K562 (cell line): ENCODE data around the gene CACNA2D2. TPM values are rescaled to one million over a fixed set of nuclear protein-coding genes. Genes with fewer than 3 reads are reported as not detected.

Experiments used
- BACH1 ChIP-seq: fragments of 200-800 bp; sonication (Bioruptor generic); IDR thresholded peaks from 2 replicates; pipeline ENCODE4 v1.6.1; 2016; ENCODE audit warnings: missing genetic modification characterization, missing compliant biosample characterization
- BRCA1 ChIP-seq, 2 experiments: fragments of 450-650 bp in 1 of 2; sonication (generic) in 1 of 2; formaldehyde crosslinking in 1 of 2; IDR thresholded peaks; 2 replicates each; pipeline versions ENCODE4 v1.5.0 to v1.6.1; 2017 to 2020; ENCODE audit warnings: mild to moderate bottlenecking in 1 of 2, missing genetic modification reagents in 1 of 2
- CBFA2T3 ChIP-seq: fragments of 450-650 bp; IDR thresholded peaks from 2 replicates; pipeline ENCODE4 v1.6.1; 2017
- CHD7 ChIP-seq: fragments of 200-600 bp; sonication (generic); IDR thresholded peaks from one replicate; pipeline ENCODE4 v1.6.1; 2012; ENCODE audit warnings: mild to moderate bottlenecking, low read depth, low read length, inconsistent platforms
- CTBP1 ChIP-seq: fragments of 450-650 bp; IDR thresholded peaks from 2 replicates; pipeline ENCODE4 v1.6.1; 2016; ENCODE audit warnings: borderline replicate concordance
- IRF2 ChIP-seq: sonication (generic); formaldehyde crosslinking; IDR thresholded peaks from 2 replicates; pipeline ENCODE4 v1.8.1; 2022; ENCODE audit warnings: mild to moderate bottlenecking, missing genetic modification reagents
- NFIX ChIP-seq: fragments of 250-450 bp; sonication (Bioruptor Pico); IDR thresholded peaks from 2 replicates; pipeline ENCODE4 v1.4.0; 2020; ENCODE audit warnings: low read depth, mild to moderate bottlenecking, moderate library complexity
- PTRF ChIP-seq: fragments of 450-650 bp; IDR thresholded peaks from 2 replicates; pipeline ENCODE4 v1.6.1; 2016; ENCODE audit warnings: mild to moderate bottlenecking, missing genetic modification characterization, missing compliant biosample characterization
- TAF7 ChIP-seq: fragments of 450-650 bp; IDR thresholded peaks from 2 replicates; pipeline ENCODE4 v1.6.1; 2016; ENCODE audit warnings: missing genetic modification characterization, missing compliant biosample characterization
- U2AF1 ChIP-seq: fragments of 200-400 bp; formaldehyde crosslinking; optimal IDR thresholded peaks from 2 replicates; pipeline ENCODE3; 2017; ENCODE audit warnings: mild to moderate bottlenecking, low read depth, low read length, moderate library complexity
- ZNF232 ChIP-seq: sonication (generic); formaldehyde crosslinking; IDR thresholded peaks from 2 replicates; pipeline ENCODE4 v1.8.0; 2022; ENCODE audit warnings: mild to moderate bottlenecking, missing genetic modification reagents
- ZNF384 ChIP-seq: IDR thresholded peaks from 2 replicates; pipeline ENCODE4 v1.6.1; 2012; ENCODE audit warnings: low read depth, low read length, improper control_type of control experiment
- ZSCAN29 ChIP-seq: fragments of 450-650 bp; IDR thresholded peaks from 2 replicates; pipeline ENCODE4 v1.6.1; 2017
- polyA plus RNA-seq, 8 experiments: library from polyadenylated mRNA; depleted of rRNA in 4 of 8; stranded (reverse) in 5 of 8; unstranded in 3 of 8; fragments of >200 nt; fragmentation: Nextera tagmentation in 2 of 8; fragmentation: Illumina TruSeq in 1 of 8; extraction: Ambion mirVana in 2 of 8; extraction: Trizol in 1 of 8; gene quantifications; 2 replicates each; pipeline versions ENCODE4 v1.2.1 to v1.2.3, GENCODE V29; 2011 to 2014; ENCODE audit warnings: inconsistent platforms in 1 of 8, missing spikeins in 1 of 8
- total RNA-seq, 7 experiments: library from RNA; depleted of rRNA in 6 of 7; stranded (reverse); fragments of >200 nt in 6 of 7; fragmentation: Illumina TruSeq in 2 of 7; extraction: Trizol in 2 of 7; gene quantifications; 2 replicates each; pipeline versions ENCODE4 v1.2.1 to v1.2.3, GENCODE V29; 2011 to 2021; ENCODE audit warnings: low replicate concordance in 1 of 7
- TF ChIP-seq, protein P1 (sequence below): fragments of 450-650 bp; IDR thresholded peaks from 2 replicates; pipeline ENCODE4 v1.6.1; 2014; ENCODE audit warnings: low read depth, mild to moderate bottlenecking, moderate library complexity, borderline replicate concordance

CACNA2D2 gene
- total and polyA plus RNA-seq, 9 of the 15 experiments (the other 6 are each of a cell fraction or from before 2014, with no cell fraction given) = 0.11 to 0.58 (median 0.36) TPM; not detected in 2

DNA sequence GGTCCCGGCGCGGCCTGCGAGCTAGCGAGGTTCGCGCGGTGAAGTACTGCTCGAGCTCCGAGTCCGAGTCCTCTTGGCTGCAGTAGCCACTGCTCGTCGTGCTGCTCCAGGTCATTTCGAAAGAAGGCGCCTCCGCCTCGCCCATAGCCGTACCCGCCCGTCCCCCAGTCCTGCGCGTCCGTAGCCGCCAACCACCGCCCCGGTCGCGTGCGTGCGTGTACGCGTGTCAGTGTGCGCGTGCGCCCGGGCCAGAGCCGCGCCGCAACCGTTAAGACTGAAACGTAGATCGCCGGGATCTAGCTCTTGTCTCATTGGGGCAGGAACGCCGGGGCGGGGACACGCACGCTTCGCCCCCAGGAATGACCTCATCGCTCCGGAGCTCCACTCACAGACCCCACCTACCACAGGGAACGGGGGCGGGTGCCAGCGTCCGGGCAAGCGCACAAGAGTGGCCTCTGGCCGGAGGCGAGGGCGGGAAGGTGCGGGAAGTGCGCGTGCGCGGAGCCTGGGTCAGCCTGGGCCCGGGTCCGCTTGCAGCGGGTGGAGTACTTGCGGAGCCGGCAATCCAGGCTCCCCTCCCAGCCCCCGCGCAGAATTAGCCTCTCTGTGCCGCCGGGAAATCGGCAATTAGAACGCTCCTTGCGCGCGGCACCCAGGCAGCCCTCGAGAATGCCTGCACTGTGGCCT lies 166.1 kb downstream of the CACNA2D2 start (continued):
- TF ChIP-seq BRCA1 (IDR thresholded peaks at IDR 0.05) (no peak), BRCA1 (CRISPR knock-in tag; IDR thresholded peaks at IDR 0.05) (no peak), CBFA2T3 (no peak), ZNF232 (CRISPR knock-in tag) (no peak), TAF7 (no peak), IRF2 (CRISPR knock-in tag) (no peak), BACH1 (tag) (no peak), U2AF1 (no peak), ZSCAN29 (no peak), CHD7 (no peak), PTRF (tag) (no peak), NFIX (no peak), CTBP1 (peak; percentile 84), ZNF384 (no peak)
- TF ChIP-seq, protein P1, sequence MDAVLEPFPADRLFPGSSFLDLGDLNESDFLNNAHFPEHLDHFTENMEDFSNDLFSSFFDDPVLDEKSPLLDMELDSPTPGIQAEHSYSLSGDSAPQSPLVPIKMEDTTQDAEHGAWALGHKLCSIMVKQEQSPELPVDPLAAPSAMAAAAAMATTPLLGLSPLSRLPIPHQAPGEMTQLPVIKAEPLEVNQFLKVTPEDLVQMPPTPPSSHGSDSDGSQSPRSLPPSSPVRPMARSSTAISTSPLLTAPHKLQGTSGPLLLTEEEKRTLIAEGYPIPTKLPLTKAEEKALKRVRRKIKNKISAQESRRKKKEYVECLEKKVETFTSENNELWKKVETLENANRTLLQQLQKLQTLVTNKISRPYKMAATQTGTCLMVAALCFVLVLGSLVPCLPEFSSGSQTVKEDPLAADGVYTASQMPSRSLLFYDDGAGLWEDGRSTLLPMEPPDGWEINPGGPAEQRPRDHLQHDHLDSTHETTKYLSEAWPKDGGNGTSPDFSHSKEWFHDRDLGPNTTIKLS = peak; percentile 82; the same call in 1 of the 2 replicates
